IPS-15b (cell line): Measurements from ENCODE around the gene COG2.
"Not testable (repeated sequence)": the region's sequence is repeated elsewhere in the genome, so short reads cannot be mapped to it uniquely, and the experiment has no call there.

ENCODE experiments used
- H3K27me3 ChIP-seq: one replicate; pipeline ENCODE4 v1.6.1; 2013; ENCODE audit warnings: low read length; ENCODE audit not compliant: control insufficient read depth, insufficient read depth
- H3K36me3 ChIP-seq: one replicate; pipeline ENCODE4 v1.6.1; 2013; ENCODE audit warnings: low read length; ENCODE audit not compliant: control insufficient read depth, insufficient read depth
- H3K4me1 ChIP-seq: one replicate; pipeline ENCODE4 v1.6.1; 2013; ENCODE audit warnings: mild to moderate bottlenecking, low read length; ENCODE audit not compliant: control insufficient read depth, insufficient read depth
- H3K4me3 ChIP-seq: one replicate; pipeline ENCODE4 v1.5.1; 2013; ENCODE audit warnings: low read depth, low read length
- H3K9ac ChIP-seq: one replicate; pipeline ENCODE4 v1.6.1; 2013; ENCODE audit warnings: low read depth, mild to moderate bottlenecking, low read length
- H3K9me3 ChIP-seq: one replicate; pipeline ENCODE4 v1.6.1; 2013; ENCODE audit warnings: mild to moderate bottlenecking, low read length; ENCODE audit not compliant: control insufficient read depth, insufficient read depth

COG2 gene

DNA sequence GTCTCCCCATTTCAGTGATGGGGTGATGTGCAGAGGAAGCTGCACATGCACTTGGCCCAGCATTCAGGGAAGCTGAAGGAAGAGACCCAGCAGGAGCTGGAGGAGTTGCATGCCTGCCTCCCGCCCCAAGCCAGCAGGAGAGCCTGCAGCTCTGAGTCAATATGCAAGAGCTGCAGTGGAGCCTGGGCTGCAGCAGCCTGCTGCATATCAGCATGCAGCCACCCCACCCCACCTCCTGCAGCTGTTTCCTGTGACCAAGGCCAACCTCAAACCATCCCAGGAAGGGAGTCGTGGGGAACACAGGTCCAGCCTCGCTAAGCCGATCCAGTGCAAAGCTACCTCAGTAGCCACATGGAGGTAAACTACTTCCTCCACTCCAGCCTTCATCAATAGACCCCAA, 52.7 kb downstream of the COG2 start:
- Histone ChIP-seq H3K4me1 (no peaks in the 10 kb centered on the region), H3K4me3 (no peak overlapping the region), H3K9me3 (no peaks in the 10 kb centered on the region), H3K36me3 (peaks cover 7% of the 10 kb centered on the region), H3K9ac (no peak overlapping the region), H3K27me3 (no peaks in the 10 kb centered on the region)

DNA sequence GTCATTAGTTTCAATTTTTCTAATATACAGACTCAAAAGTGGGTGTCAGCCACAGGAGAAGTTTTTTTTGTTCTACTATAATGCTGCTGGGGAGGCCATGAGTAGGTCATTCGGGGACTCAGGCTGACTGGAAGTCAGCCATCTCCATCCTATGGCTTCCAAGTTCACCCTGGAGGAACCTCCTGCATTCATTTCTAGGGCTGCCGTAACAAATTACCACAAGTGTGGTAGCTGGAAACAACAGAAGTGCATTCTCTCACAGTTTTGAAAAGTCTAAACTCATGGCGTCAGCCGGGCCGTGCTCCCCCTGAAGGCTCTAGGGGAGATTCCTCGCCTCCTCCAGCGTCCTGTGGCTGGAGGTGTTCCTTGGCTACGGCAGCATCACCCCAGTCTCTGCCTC, 53.9 kb downstream of the COG2 start:
- Histone ChIP-seq H3K4me3 (no peak overlapping the region), H3K4me1 (no peaks in the 10 kb centered on the region), H3K27me3 (no peaks in the 10 kb centered on the region), H3K9me3 (no peaks in the 10 kb centered on the region), H3K36me3 (no peaks in the 10 kb centered on the region), H3K9ac (no peak overlapping the region)

DNA sequence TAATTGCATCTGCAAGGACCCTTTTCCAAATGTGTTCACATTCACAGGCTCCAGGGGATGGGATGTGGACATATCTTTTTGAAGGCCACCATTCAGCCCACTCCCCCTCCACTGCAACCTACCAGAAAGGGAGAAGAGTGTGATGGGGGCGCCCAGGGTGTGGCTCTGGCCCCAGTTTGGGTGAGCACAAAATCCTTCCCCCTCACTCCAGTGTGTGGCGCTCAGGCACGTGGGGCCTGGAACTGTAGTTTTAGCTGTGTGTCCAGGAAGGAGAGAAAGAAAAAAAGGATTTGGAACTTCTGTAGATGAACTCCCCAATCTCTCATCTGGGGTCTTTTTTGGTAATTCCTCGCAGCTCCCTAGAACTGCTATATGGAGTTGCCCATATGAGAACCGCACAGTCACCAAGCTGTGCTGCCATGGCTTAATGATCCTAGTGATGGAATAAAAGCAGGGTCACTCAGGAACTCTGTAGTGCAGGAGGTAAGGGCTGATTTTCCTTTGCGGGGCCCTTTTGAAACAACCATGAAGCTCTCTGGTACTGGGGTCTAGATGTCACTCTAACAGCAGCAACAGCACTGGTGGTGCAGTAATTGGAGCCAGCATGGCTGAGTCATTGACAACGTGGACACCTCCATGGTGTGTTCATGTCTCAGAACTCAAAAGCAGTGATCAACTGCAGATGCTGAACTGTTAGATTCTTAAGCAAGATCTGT, 54.6 kb downstream of the COG2 start:
- Histone ChIP-seq H3K27me3 (no peaks in the 10 kb centered on the region), H3K4me1 (no peaks in the 10 kb centered on the region), H3K4me3 (no peak overlapping the region), H3K9ac (no peak overlapping the region), H3K9me3 (no peaks in the 10 kb centered on the region), H3K36me3 (no peaks in the 10 kb centered on the region)

DNA sequence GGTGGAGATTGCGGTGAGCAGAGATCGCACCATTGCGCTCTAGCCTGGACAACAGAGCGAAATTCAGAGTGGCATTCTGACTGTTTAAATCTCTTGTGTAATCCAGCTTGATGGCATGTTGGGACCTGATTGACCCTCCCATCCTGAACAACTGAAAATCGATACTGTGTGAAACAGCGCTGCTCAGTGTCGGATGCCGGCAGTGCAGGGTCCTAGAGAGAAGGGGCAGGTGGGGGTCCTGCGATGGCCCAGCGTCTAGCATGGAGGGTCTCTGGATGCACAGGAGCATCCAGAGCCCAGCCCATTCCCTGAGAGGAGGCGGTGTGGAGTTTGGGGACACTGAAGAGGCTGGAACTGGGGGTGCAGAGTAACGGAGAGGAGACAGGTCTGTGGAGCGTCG, 55.8 kb downstream of the COG2 start:
- no peaks in the 10 kb centered on the region for H3K4me1 ChIP-seq
- H3K36me3 ChIP-seq: no peaks in the 10 kb centered on the region
- no peaks in the 10 kb centered on the region for H3K9me3 ChIP-seq
- no peaks in the 10 kb centered on the region for H3K27me3 ChIP-seq
- no peak overlapping the region for H3K9ac ChIP-seq
- no peak overlapping the region for H3K4me3 ChIP-seq

DNA sequence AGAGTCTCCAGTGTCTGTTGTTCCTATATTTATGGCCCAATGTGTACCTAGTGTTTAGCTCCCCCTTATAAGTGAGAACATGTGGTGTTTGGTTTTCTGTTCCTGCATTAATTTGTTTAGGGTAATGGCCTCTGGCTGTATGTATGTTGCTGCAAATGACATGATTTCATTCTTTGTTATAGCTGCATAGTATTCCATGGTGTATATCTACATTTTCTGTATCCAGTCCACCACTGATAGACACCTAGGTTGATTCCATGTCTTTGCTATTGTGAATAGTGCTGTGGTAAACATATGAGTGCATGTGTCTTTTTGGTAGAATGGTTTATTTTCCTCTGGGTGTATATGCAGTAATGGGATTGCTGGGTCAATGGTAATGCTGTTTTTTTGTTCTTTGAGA, 56.7 kb downstream of the COG2 start:
- H3K9me3 ChIP-seq, H3K36me3 ChIP-seq, H3K9ac ChIP-seq, H3K4me3 ChIP-seq, H3K4me1 ChIP-seq, H3K27me3 ChIP-seq: not testable (repeated sequence)

DNA sequence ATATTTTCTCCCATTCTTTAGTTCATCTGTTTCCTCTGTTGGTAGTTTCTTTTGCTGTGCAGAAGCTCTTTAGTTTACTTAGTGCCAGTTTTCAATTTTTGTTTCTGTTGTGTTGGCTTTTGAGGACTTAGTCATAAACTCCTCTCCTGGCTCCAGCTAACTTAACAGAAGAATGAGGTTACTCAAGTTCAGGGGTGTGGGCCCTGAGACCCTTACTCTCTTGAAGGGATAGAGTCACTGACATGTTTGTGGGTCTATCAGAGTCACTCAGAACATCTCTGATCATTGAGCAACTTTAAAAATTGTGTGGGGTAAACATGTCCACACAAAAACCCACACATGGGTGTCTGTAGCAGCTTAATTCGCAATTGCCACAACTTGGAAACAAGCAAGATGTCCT, 57.4 kb downstream of the COG2 start:
- H3K4me1 ChIP-seq: no peaks in the 10 kb centered on the region
- H3K36me3 ChIP-seq: no peaks in the 10 kb centered on the region

DNA sequence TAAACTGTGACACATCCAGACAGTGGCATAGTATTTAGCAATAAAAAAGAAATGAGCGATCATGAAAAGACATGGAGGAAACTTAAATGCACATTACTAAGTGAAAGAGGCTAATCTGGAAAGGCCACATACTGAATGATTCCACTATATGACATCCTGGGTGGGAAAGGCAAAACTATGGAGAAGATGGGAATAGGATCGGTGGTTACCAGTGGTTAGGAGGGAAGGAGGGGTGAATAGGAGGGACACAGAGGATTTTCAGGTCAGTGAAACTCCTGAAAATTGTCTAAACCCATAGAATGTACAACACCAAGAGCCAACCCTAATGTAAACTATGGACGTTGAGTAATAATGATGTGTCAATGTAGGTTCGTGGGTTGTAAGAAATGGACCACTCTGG, 57.9 kb downstream of the COG2 start:
- no peaks in the 10 kb centered on the region for H3K36me3 ChIP-seq
- no peaks in the 10 kb centered on the region for H3K4me1 ChIP-seq
- no peaks in the 10 kb centered on the region for H3K27me3 ChIP-seq
- no peak overlapping the region for H3K4me3 ChIP-seq
- no peaks in the 10 kb centered on the region for H3K9me3 ChIP-seq
- H3K9ac ChIP-seq: no peak overlapping the region

More for the DNA sequence above, 57.4 kb downstream of the COG2 start:
- no peaks in the 10 kb centered on the region for H3K9me3 ChIP-seq
- H3K4me3 ChIP-seq: no peak overlapping the region
- no peaks in the 10 kb centered on the region for H3K27me3 ChIP-seq
- no peak overlapping the region for H3K9ac ChIP-seq

DNA sequence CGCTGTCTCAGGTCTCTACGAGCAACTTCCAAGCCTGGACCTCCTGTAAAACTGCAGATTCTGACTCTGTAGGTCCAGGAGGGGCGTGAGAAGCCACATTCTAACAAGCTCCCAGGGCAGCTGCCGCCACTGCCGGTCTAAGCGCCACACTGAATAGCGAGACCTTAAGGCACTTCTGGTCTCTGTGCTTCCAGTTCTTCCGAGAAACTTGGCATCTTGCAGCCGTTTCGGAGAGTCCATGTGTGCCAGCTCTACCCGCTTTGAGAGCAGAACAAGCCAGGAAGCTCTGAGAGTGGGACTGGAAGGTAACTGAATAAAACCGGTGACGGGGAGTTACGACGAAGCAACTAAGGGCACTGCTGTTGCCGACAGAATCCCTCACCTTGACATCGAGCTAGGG, 59.2 kb downstream of the COG2 start:
- H3K9me3 ChIP-seq: no peaks in the 10 kb centered on the region
- H3K4me3 ChIP-seq: no peak overlapping the region
- H3K36me3 ChIP-seq: no peaks in the 10 kb centered on the region
- H3K4me1 ChIP-seq: no peaks in the 10 kb centered on the region
- H3K9ac ChIP-seq: no peak overlapping the region
- H3K27me3 ChIP-seq: no peaks in the 10 kb centered on the region

DNA sequence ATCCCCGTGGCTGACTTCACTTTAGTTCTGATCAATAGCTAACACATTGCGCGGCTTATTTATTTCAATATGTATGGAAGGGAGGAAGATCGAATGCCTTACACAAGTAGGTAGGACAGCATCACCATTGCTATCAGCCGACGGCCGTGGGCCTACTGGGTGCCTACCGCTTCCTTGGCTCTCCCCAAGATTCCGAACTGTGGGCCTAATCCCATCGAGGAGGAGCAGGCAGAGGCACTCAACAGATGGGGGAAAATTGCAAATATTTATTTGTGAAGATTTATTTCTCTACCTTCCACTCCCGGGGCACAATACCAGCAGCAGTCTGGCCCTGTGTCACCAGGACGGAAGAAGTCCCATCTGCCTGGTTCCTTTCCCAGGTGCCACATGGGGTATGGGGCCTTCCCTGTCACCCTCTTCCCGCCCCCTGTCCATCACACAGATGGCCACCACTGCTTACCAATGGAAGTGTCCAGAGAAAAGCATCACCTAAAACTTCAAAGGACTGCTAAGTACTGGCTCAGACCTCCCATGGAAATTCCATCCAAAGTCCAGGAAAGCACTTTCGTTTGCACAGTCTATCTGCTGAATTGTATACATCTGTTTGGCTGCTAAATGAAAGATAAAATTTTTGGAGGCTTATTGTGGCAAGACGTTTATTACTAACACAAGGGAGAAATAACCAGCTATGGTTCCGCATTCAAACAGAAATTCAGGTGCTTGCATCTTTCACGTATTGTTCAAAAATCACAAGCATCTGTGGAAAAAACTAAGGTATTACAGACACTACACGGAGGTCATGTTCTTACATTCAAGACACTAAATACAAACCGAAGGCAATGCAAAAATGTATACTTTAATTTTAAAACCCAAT, 59.9 kb downstream of the COG2 start:
- Histone ChIP-seq H3K27me3 (no peaks in the 10 kb centered on the region), H3K36me3 (no peaks in the 10 kb centered on the region), H3K4me1 (no peaks in the 10 kb centered on the region), H3K4me3 (no peak overlapping the region), H3K9ac (no peak overlapping the region), H3K9me3 (no peaks in the 10 kb centered on the region)

DNA sequence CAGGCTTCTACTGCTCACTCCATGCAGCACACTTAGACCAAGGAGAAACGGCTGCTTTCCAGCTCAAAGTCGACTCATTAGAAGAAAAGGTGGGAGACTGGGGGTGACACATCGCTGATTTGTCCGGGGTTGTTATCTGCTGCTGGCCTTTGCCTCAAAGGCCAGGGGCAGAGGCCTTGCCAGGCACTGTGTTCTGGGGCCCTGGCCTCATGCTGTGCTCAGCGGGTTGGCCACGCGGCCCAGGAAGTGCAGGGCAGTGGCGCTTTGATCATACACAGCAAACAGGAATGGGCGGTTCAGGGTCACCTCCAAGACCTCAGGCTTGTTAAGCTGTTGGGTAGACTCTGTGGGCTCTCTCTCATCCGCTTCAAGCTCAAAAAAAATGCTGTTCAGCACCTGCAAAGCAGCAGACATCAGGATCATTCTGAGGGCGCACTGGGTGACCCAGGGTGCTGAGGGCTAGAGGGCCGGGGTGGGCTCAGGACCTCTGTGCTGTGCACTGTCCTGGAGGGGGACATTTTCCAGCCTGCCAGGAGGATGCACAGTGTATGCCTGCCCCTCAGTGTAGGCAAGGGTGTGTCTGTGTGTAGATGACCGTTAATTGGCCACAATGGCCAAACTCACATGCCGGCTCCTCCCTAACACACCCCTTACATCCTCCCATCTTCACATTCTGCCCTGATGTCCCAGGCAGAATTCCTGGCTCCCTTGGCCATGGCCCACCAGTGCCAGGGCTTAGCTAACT, 60.8 kb downstream of the COG2 start:
- no peaks in the 10 kb centered on the region for H3K4me1 ChIP-seq
- no peak overlapping the region for H3K4me3 ChIP-seq
- H3K9me3 ChIP-seq: no peaks in the 10 kb centered on the region
- no peaks in the 10 kb centered on the region for H3K27me3 ChIP-seq
- no peaks in the 10 kb centered on the region for H3K36me3 ChIP-seq
- H3K9ac ChIP-seq: no peak overlapping the region

DNA sequence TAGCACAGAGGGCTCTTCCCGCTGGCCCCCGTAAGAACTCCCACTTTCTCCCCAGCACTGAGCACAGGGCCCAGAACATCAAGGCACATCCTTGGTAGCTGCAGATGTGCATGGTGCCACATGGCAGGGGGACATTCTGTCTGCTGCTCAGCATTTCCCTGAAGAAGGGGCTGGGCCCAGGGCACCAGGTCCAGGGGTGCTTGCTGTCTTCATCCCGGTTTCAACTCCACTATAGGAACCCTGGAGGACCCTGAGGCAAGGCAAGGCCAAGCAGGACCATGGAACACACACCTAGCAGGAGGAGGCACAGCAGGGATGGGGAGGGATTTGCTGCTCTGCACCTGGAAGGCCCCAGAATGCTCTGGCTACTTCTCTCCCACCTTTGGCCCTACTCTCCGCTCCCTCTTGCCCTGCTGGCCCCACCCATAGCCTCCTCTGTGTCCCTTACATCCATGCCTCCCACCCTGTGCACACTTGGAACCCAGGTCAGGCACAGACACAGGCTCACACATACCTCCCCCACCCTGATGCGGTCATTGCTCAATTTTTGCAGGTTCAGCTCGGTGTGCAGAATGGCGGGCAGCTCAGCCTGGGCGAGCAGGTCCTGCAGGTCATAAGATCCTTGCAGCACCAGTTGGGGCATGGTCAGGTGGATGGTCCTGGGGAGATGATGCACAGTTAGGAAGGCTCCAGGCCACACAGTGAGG, 61.6 kb downstream of the COG2 start:
- no peak overlapping the region for H3K4me3 ChIP-seq
- no peaks in the 10 kb centered on the region for H3K27me3 ChIP-seq
- no peak overlapping the region for H3K9ac ChIP-seq
- no peaks in the 10 kb centered on the region for H3K9me3 ChIP-seq
- H3K4me1 ChIP-seq: no peaks in the 10 kb centered on the region
- H3K36me3 ChIP-seq: no peaks in the 10 kb centered on the region
